Coronary artery (tissue), 2 donors: ENCODE results near the gene RINT1.
"Not testable (repeated sequence)": the region's sequence is repeated elsewhere in the genome, so short reads cannot be mapped to it uniquely, and the experiment has no call there.

ENCODE experiments used
- DNase-seq: peaks from one replicate; pipeline ENCODE4 v3.0.0-alpha.2; 2017; ENCODE audit warnings: low spot score
- H3K27ac ChIP-seq, 2 donors: fragments of 200-600 bp; sonication (generic); one replicate each; pipeline ENCODE4 v1.5.1; 2016 to 2019
- H3K4me3 ChIP-seq: fragments of 200-600 bp; sonication (generic); 2 replicates; pipeline ENCODE4 v1.5.1; 2016; ENCODE audit warnings: mild to moderate bottlenecking, moderate library complexity
- TF ChIP-seq, protein P1 (sequence below): fragments of 200-600 bp; sonication (generic); IDR thresholded peaks from one replicate; pipeline ENCODE4 v1.5.1; 2019; ENCODE audit warnings: antibody characterized with exemption

RINT1 gene

DNA sequence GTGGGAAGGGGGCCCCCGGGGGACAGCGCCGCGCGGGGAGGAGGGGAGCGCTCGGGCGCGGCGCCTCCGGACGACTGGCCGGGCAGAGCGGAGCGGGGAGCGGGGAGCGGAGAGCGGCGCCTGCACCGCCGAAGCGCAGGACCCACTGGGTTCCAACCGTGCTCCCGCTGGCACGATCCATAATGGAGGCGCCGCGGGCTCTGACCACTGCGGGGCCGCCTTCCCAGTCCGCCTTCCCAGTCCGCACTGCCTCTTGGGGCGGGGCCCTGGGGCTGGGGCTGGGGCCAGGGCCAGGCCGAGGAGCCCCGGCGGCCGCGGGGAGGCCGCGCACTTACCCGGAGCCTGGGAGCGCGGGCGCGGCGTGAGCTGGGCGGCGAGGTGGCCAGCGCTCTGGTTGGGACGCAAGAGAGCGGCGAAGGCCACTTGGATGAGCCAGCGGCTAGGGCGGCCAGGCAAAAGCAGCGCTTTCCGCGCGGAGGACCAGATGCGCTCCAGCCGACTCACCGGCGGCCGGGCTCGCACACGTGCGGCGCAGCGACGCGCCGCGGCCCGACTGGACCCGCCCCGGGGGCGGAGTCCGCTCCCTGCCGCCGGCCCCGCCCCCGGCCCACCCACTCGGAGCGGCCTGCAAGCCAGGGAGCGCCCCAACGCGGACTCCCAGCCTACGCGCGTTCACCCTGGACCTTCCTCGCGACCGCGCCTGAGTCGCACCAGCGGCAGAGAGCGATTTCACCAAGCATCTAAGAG, 10.1 kb upstream of the RINT1 start, which contains the start of gene PUS7:
Gene PUS7 (minus strand): TSS at position 555 of the 747 bp plus-strand sequence. CDS start 13,759 bp downstream, outside the sequence.
- TF ChIP-seq, protein P1, sequence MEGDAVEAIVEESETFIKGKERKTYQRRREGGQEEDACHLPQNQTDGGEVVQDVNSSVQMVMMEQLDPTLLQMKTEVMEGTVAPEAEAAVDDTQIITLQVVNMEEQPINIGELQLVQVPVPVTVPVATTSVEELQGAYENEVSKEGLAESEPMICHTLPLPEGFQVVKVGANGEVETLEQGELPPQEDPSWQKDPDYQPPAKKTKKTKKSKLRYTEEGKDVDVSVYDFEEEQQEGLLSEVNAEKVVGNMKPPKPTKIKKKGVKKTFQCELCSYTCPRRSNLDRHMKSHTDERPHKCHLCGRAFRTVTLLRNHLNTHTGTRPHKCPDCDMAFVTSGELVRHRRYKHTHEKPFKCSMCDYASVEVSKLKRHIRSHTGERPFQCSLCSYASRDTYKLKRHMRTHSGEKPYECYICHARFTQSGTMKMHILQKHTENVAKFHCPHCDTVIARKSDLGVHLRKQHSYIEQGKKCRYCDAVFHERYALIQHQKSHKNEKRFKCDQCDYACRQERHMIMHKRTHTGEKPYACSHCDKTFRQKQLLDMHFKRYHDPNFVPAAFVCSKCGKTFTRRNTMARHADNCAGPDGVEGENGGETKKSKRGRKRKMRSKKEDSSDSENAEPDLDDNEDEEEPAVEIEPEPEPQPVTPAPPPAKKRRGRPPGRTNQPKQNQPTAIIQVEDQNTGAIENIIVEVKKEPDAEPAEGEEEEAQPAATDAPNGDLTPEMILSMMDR, result no peak
- Histone ChIP-seq H3K27ac (peak within 1 kb of the TSS; percentile 89 to 91), H3K4me3 (peak within 1 kb of the TSS; percentile 75)
- peak; percentile 92 for DNase-seq

DNA sequence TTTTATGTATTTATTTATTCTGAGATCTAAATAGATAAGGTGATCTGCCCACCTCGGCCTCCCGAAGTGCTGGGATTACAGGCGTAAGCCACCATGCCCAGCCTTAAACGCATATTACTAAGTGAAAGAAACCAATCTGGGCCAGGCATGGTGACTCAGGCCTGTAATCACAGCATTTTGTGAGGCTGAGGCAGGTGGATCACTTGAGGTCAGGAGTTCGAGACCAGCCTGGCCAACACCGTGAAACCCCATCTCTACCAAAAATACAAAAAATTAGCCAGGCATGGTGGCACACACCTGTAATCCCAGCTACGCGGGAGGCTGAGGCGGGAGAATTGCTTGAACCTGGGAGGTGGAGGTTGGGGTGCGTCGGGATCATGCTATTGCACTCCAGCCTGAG, 7.6 kb upstream of the RINT1 start:
- H3K4me3 ChIP-seq, H3K27ac ChIP-seq, DNase-seq: not testable (repeated sequence)

DNA sequence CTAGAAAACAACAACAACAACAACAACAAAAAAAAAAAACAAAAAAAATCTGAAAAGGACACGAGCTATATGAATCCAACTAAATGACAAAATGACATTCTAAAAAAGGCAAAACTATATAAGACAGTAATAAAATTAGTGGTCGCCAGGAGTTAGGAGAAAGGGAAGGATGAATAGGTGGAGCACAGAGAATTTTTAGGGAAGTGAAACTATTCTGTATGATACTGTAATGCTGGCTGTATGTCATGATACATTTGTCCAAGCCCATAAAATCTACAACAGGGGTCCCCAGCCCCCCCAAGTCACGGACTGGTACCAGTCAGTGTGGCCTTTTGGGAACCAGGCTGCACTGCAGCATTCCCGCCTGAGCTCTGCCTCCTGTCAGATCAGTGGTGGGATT, 7.2 kb upstream of the RINT1 start:
- TF ChIP-seq, protein P1, result no peak
- H3K4me3 ChIP-seq, result no peak overlapping the region
- no peak for DNase-seq
- no peak overlapping the region for H3K27ac ChIP-seq

DNA sequence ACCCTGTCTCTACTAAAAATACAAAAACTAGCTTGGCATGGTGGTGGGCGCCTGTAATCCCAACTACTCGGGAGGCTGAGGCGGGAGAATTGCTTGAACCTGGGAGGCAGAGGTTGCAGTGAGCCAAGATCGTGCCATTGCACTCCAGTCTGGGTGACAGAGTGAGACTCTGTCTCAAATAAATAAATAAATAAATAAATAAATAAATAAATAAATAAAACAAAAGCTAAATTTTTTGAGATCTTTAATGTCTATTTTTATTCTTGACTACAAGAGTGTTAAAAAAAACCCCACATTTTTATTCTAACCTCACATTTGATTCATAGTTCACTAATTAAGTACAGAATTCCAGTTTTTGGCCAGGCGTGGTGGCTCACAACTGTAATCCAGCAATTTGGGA, 4.3 kb upstream of the RINT1 start:
- not testable (repeated sequence) for DNase-seq, H3K4me3 ChIP-seq, H3K27ac ChIP-seq

DNA sequence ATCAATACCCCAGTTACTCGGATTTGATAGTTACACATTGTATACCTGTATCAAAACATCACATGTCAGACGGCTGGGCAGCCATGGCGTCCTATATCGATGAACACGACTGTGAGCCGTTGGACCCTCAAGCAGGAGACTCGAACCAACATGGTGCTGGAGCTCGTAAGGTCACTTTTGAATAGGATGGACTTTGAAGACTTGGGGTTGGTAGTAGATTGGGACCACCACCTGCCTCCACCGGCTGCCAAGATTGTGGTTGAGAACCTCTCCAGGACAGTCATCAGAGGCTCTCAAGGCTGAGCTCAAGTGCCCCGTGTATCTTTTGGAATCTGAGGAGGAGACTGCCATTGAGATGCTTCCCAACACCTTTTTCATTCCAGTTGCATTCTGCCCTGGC, 1.9 kb upstream of the RINT1 start:
- DNase-seq, result no peak
- TF ChIP-seq, protein P1, result no peak

DNA sequence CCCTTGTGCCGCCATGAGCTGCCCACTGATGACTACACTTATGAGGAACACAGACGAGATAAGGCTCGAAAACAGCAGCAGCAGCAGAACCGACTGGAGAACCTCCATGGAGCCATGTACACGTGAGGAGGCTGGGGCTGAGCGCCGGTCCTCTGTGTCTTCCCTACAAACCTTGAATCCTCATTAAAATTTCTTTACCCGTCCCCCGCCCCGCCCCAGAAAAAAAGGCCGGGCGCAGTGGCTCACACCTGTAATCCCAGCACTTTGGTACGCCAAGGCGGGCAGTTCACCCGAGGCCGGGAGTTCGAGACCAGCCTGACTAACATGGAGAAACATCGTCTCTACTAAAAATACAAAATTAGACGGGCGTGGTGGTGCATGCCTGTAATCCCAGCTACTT, 1.5 kb upstream of the RINT1 start:
- DNase-seq, result no peak
- TF ChIP-seq, protein P1, result no peak
- Histone ChIP-seq H3K27ac (no peak overlapping the region), H3K4me3 (no peak overlapping the region)

More for the DNA sequence above, 1.9 kb upstream of the RINT1 start:
- H3K4me3 ChIP-seq, result no peak overlapping the region
- no peak overlapping the region for H3K27ac ChIP-seq

DNA sequence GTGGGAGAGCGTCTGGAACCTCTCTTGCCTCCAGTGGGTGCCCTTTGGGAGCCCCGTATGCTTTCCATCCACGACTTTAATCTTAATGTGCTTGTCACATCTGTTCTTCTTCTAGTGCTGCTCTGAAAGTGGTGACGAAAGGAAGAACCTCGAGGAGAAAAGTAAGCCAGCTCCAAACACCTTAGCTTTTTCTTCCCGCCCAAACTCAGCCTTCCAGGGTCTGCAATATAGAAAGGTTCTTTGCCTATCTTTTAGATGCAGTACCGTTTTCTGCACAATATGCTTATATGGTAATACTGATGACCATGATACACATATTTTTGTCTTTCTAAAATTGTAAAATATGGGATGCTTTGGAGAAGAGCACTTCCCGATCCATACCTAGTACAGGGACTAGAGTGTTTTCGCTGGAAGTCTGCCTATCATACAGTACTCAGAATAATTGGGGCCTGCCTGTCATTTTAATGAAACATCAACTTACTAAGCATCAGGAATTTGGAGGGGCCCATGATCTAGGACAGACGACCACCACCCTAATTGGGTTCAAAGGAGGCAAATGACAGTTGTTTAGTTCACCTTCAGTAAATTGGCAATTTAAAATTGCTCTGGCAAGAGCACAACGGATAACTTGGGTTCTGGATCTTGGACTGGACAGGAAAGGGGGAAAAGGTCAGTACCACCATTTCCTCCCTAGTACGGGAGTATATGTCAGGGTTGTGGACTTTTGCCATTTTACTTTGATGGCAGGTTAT, 884 bp downstream of the RINT1 start:
- TF ChIP-seq, protein P1, result no peak
- no peak for DNase-seq
- H3K4me3 ChIP-seq, result peak overlapping the region; percentile 97
- H3K27ac ChIP-seq, result peak overlapping the region; percentile 74 to 91

DNA sequence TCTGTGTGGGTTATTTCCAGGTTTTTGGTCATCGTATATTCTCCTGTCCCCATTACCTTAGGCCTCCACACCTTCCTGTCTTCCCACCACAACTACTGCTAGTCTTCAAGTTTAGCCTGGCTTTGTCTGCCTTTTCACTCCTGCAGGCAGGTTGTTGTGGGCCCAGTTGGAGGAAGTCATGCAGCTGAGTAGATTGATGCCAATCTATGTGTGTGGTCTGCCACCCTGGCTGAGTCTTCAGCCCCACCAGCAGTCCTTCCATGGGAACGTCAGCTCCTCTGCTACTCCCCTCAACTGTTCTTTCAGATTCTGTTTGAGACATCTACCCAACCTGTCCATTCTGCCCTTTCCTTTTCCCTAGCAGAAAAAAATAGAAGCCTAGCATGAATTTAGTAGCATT, 6.3 kb downstream of the RINT1 start:
- TF ChIP-seq, protein P1, result no peak
- Histone ChIP-seq H3K27ac (no peak overlapping the region), H3K4me3 (no peak overlapping the region)
- DNase-seq, result no peak
